HepG2 (cell line): ENCODE data around the gene GTF2H4. TPM values are rescaled to one million over a fixed set of nuclear protein-coding genes. Genes with fewer than 3 reads are reported as not detected.

Source experiments
- ATAC-seq: fragments of 200-7000 bp; cut with Tn5 transposase; 3 replicates; pipeline ENCODE4 v1.9.1; 2020; ENCODE audit warnings: mild to moderate bottlenecking, moderate library complexity
- BruUV-seq: library from RNA; stranded (reverse); fragments of 400-500 nt; replicated peaks from 2 replicates; lab custom pipeline; 2021; lab: Mats Ljungman, UMichigan
- CTCF ChIA-PET: fragments of 300-600 bp; formaldehyde crosslinking; extraction: SDS; loops from one replicate; lab custom pipeline; 2021; ENCODE audit warnings: low total read pairs, inconsistent platforms, low intra/inter-chr PET ratio; lab: Yijun Ruan, JAX
- POLR2A ChIA-PET: fragments of 350-600 bp; sonication (Branson Sonifier 250); formaldehyde crosslinking; loops from one replicate; lab custom pipeline; 2020; ENCODE audit warnings: antibody characterized with exemption, inconsistent platforms; lab: Yijun Ruan, JAX
- DNase-seq: peaks from one replicate; pipeline ENCODE4 v3.0.0-alpha.2; 2015; ENCODE audit warnings: low spot score
- FAIRE-seq: peaks from 3 replicates; lab custom pipeline; 2011; peaks lifted over from hg19 to GRCh38; lab: Jason Lieb, UNC
- H2AFZ ChIP-seq: one replicate; pipeline ENCODE4 v1.6.1; 2011; ENCODE audit warnings: low read length, inconsistent platforms
- H3K27ac ChIP-seq: fragments of 300-600 bp; 3 replicates; pipeline ENCODE4 v1.8.0; 2011; ENCODE audit warnings: mixed run types, mild to moderate bottlenecking, mixed read lengths, low read length, inconsistent platforms; ENCODE audit not compliant: insufficient read depth; ENCODE audit errors: extremely low read length
- H3K27me3 ChIP-seq, 2 experiments: fragments of 200-600 bp in 1 of 2; 2 replicates in 1 of 2; 3 replicates in 1 of 2; pipeline versions ENCODE4 v1.6.0 to v1.8.0; 2011; ENCODE audit warnings: low read length in 2 of 2, mild to moderate bottlenecking in 2 of 2, moderate library complexity in 2 of 2, inconsistent platforms in 1 of 2; ENCODE audit not compliant: insufficient read depth in 2 of 2, control insufficient read depth in 1 of 2
- H3K36me3 ChIP-seq, 2 experiments: fragments of 200-600 bp in 1 of 2; replicated peaks in 1 of 2; 2 replicates in 1 of 2; 3 replicates in 1 of 2; pipeline versions ENCODE4 v1.5.1 to v1.8.0; 2011; ENCODE audit warnings: low read length in 2 of 2, inconsistent platforms in 1 of 2; ENCODE audit not compliant: insufficient read depth in 2 of 2, control insufficient read depth in 1 of 2
- H3K4me1 ChIP-seq: 2 replicates; pipeline ENCODE4 v1.5.1; 2012; ENCODE audit warnings: low read length, inconsistent platforms; ENCODE audit not compliant: insufficient read depth
- H3K4me2 ChIP-seq: 2 replicates; pipeline ENCODE4 v1.6.0; 2011; ENCODE audit warnings: low read depth, low read length, inconsistent platforms
- H3K4me3 ChIP-seq, 3 experiments: fragments of 200-600 bp in 1 of 3; sonication (generic), shearing (Covaris generic) in 1 of 3; replicated peaks in 1 of 3; 2 replicates each; pipeline ENCODE4 v1.5.1; 2011 to 2016; ENCODE audit warnings: low read length in 3 of 3, inconsistent platforms in 2 of 3, low read depth in 2 of 3, mild to moderate bottlenecking in 2 of 3, control low read depth in 1 of 3, mixed read lengths in 1 of 3; ENCODE audit not compliant: insufficient read depth in 1 of 3
- H3K79me2 ChIP-seq: one replicate; pipeline ENCODE4 v1.6.1; 2011; ENCODE audit warnings: low read length, inconsistent platforms; ENCODE audit not compliant: insufficient read depth
- H3K9ac ChIP-seq: 2 replicates; pipeline ENCODE4 v1.6.0; 2011; ENCODE audit warnings: mild to moderate bottlenecking, low read depth, low read length, inconsistent platforms; ENCODE audit not compliant: insufficient read depth
- H3K9me3 ChIP-seq: 2 replicates; pipeline ENCODE4 v1.5.1; 2012; ENCODE audit warnings: mild to moderate bottlenecking, low read length
- H4K20me1 ChIP-seq: 2 replicates; pipeline ENCODE4 v1.6.0; 2011; ENCODE audit warnings: inconsistent platforms, mild to moderate bottlenecking, low read length, moderate library complexity; ENCODE audit not compliant: insufficient read depth
- ARNT2 ChIP-seq: sonication (generic); formaldehyde crosslinking; IDR thresholded peaks from 2 replicates; pipeline ENCODE4 v1.8.0; 2022; ENCODE audit warnings: mild to moderate bottlenecking, low read depth, missing genetic modification reagents, moderate library complexity
- BRCA1 ChIP-seq: sonication (generic); formaldehyde crosslinking; IDR thresholded peaks from 2 replicates; pipeline ENCODE4 v1.4.0; 2020; ENCODE audit warnings: missing genetic modification reagents
- HNRNPH1 ChIP-seq: fragments of 200-400 bp; formaldehyde crosslinking; optimal IDR thresholded peaks from 2 replicates; pipeline ENCODE3; 2017; ENCODE audit warnings: mild to moderate bottlenecking, low read depth, low read length
- NCOR1 ChIP-seq: fragments of 200-600 bp; sonication (generic); IDR thresholded peaks from 2 replicates; pipeline ENCODE4 v1.7.0; 2017; ENCODE audit warnings: antibody characterized with exemption, low read length, borderline replicate concordance
- PBX2 ChIP-seq: IDR thresholded peaks from 2 replicates; pipeline ENCODE4 v1.6.1; 2016; ENCODE audit warnings: control low read depth
- TBL1XR1 ChIP-seq: fragments of 150-350 bp; IDR thresholded peaks from 2 replicates; pipeline ENCODE4 v1.6.1; 2014; ENCODE audit warnings: borderline replicate concordance, low read length; ENCODE audit not compliant: partially characterized antibody
- TFE3 ChIP-seq: IDR thresholded peaks from 2 replicates; pipeline ENCODE4 v1.6.1; 2016
- TSC22D2 ChIP-seq: sonication (generic); formaldehyde crosslinking; IDR thresholded peaks from 2 replicates; pipeline ENCODE4 v1.5.1; 2020; ENCODE audit warnings: missing genetic modification reagents, mild to moderate bottlenecking, borderline replicate concordance
- ZNF552 ChIP-seq: sonication (generic); formaldehyde crosslinking; IDR thresholded peaks from 2 replicates; pipeline ENCODE4 v1.9.0; 2022; ENCODE audit warnings: missing genetic modification reagents, mild to moderate bottlenecking, borderline replicate concordance
- WGBS: methylation state at CpG from one replicate; pipeline ENCODE4 v1.1.6; 2017; ENCODE audit warnings: low lambda C conversion rate; 5-methylcytosine and 5-hydroxymethylcytosine counted together
- in situ Hi-C: cut with HindIII; loops from 2 replicates; pipeline ENCODE4 v1.10.0; 2017; ENCODE audit warnings: low pct_unique_long_range_greater_than_20kb; ENCODE audit not compliant: extremely low pct_ligation_motif_present
- intact Hi-C: fragments of 100-400 bp; cut with micrococcal nuclease; formaldehyde crosslinking; loops from one replicate; pipeline ENCODE4 v1.10.0; 2022; ENCODE audit not compliant: unreplicated experiment
- polyA plus RNA-seq, 8 experiments: library from polyadenylated mRNA; depleted of rRNA in 3 of 8; stranded (reverse) in 7 of 8; unstranded in 1 of 8; fragments of >200 nt; fragmentation: Illumina TruSeq in 4 of 8; extraction: Trizol in 4 of 8; gene quantifications; 2 replicates each; pipeline versions ENCODE4 v1.2.1 to v1.2.3, GENCODE V29; 2011 to 2016; ENCODE audit warnings: low read depth in 4 of 8, missing spikeins in 1 of 8, mixed read lengths in 1 of 8; ENCODE audit not compliant: insufficient read depth in 1 of 8
- total RNA-seq, 5 experiments: library from RNA; depleted of rRNA; stranded (reverse); fragments of >200 nt; fragmentation: Illumina TruSeq; extraction: Trizol; gene quantifications; 2 replicates each; pipeline ENCODE4 v1.2.3, GENCODE V29; 2016; ENCODE audit warnings: low read depth in 1 of 5
- TF ChIP-seq, protein P1 (sequence below), 2 experiments: fragments of 450-650 bp in 1 of 2; sonication (generic) in 1 of 2; formaldehyde crosslinking; IDR thresholded peaks; 2 replicates each; pipeline versions ENCODE4 v1.5.0 to v1.8.0; 2020 to 2022; ENCODE audit warnings: mild to moderate bottlenecking in 1 of 2, missing genetic modification reagents in 1 of 2
- TF ChIP-seq, protein P2 (sequence below): sonication (generic); formaldehyde crosslinking; IDR thresholded peaks from 2 replicates; pipeline ENCODE4 v1.4.0; 2020; ENCODE audit warnings: missing genetic modification reagents, borderline replicate concordance

Gene GTF2H4
- total and polyA plus RNA-seq, 2 of the 13 experiments (the other 11 are each of a cell fraction or from before 2014, with no cell fraction given): 15.9 to 49.3 TPM

DNA sequence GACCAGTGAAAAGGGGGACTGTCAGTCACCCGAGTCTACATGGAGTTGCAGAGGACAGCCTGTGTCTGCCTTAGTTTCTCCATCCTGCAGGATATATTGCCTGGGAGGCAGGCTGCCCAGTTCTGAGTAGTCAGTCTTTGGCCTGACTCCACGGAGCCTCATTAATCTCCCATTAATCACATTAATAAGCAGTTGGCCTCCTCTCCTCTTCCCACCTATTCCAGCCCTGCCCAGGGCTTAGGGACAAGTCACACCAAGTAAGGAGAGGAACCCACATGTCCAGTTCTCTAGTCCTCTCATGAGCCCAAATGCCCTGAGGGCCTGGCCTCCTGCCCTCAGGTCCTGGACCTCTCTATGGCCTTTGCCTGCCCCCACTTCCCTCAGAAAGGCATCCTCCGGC, 31.5 kb downstream of the GTF2H4 start:
- in situ Hi-C loops: no loop called here
- peaks cover 2 to 34% of the 10 kb centered on the region in 2 experiments; a peak in 4 of 5 replicates for H3K27me3 ChIP-seq
- no peak overlapping the region for H3K4me2 ChIP-seq
- ChIA-PET POLR2A (no interaction called here), CTCF (no interaction called here)
- no peak for FAIRE-seq
- no peaks in the 10 kb centered on the region for H3K79me2 ChIP-seq
- TF ChIP-seq, protein P1, sequence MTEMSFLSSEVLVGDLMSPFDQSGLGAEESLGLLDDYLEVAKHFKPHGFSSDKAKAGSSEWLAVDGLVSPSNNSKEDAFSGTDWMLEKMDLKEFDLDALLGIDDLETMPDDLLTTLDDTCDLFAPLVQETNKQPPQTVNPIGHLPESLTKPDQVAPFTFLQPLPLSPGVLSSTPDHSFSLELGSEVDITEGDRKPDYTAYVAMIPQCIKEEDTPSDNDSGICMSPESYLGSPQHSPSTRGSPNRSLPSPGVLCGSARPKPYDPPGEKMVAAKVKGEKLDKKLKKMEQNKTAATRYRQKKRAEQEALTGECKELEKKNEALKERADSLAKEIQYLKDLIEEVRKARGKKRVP (CRISPR knock-in tag; IDR thresholded peaks at IDR 0.05): no peak
- no peak for TF ChIP-seq TBL1XR1
- no peak for TF ChIP-seq ZNF552 (CRISPR knock-in tag)
- TF ChIP-seq TFE3 (CRISPR knock-in tag): no peak
- no peak for TF ChIP-seq HNRNPH1
- TF ChIP-seq ARNT2 (CRISPR knock-in tag): no peak
- TF ChIP-seq BRCA1 (CRISPR knock-in tag): no peak
- TF ChIP-seq, protein P2, sequence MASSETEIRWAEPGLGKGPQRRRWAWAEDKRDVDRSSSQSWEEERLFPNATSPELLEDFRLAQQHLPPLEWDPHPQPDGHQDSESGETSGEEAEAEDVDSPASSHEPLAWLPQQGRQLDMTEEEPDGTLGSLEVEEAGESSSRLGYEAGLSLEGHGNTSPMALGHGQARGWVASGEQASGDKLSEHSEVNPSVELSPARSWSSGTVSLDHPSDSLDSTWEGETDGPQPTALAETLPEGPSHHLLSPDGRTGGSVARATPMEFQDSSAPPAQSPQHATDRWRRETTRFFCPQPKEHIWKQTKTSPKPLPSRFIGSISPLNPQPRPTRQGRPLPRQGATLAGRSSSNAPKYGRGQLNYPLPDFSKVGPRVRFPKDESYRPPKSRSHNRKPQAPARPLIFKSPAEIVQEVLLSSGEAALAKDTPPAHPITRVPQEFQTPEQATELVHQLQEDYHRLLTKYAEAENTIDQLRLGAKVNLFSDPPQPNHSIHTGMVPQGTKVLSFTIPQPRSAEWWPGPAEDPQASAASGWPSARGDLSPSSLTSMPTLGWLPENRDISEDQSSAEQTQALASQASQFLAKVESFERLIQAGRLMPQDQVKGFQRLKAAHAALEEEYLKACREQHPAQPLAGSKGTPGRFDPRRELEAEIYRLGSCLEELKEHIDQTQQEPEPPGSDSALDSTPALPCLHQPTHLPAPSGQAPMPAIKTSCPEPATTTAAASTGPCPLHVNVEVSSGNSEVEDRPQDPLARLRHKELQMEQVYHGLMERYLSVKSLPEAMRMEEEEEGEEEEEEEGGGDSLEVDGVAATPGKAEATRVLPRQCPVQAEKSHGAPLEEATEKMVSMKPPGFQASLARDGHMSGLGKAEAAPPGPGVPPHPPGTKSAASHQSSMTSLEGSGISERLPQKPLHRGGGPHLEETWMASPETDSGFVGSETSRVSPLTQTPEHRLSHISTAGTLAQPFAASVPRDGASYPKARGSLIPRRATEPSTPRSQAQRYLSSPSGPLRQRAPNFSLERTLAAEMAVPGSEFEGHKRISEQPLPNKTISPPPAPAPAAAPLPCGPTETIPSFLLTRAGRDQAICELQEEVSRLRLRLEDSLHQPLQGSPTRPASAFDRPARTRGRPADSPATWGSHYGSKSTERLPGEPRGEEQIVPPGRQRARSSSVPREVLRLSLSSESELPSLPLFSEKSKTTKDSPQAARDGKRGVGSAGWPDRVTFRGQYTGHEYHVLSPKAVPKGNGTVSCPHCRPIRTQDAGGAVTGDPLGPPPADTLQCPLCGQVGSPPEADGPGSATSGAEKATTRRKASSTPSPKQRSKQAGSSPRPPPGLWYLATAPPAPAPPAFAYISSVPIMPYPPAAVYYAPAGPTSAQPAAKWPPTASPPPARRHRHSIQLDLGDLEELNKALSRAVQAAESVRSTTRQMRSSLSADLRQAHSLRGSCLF: no peak
- no peak for TF ChIP-seq PBX2
- TF ChIP-seq NCOR1: no peak
- no peak for TF ChIP-seq TSC22D2 (CRISPR knock-in tag)
- no peak overlapping the region for H3K27ac ChIP-seq
- no peak for DNase-seq
- WGBS: 40% methylated on average over 3 of the region's 3 CpGs
- H3K9me3 ChIP-seq: no peaks in the 10 kb centered on the region
- no peak for ATAC-seq
- no peaks in the 10 kb centered on the region for H4K20me1 ChIP-seq
- H3K4me3 ChIP-seq: no peak overlapping the region
- H3K9ac ChIP-seq: no peak overlapping the region
- no peak overlapping the region for H2AFZ ChIP-seq
- peaks cover 18% of the 10 kb centered on the region for H3K4me1 ChIP-seq
- H3K36me3 ChIP-seq: no peaks in the 10 kb centered on the region
- intact Hi-C loops: no loop called here
- no TSS peak for BruUV-seq
